ENCODE results near the gene DAAM1. TPM values are rescaled to one million over a fixed set of nuclear protein-coding genes. Genes with fewer than 3 reads are reported as not detected.
A peak's percentile ranks its signal among the peaks of the same experiment; 100 is the strongest.

The DAAM1 gene
- total RNA-seq (ENCODE audit: unreplicated experiment) = 146 TPM
- long read RNA-seq, partial matches to known transcripts = 11 of 14 reads
- long read RNA-seq, other reads (novel, unspliced or antisense) = 3 of 14 reads

DNA sequence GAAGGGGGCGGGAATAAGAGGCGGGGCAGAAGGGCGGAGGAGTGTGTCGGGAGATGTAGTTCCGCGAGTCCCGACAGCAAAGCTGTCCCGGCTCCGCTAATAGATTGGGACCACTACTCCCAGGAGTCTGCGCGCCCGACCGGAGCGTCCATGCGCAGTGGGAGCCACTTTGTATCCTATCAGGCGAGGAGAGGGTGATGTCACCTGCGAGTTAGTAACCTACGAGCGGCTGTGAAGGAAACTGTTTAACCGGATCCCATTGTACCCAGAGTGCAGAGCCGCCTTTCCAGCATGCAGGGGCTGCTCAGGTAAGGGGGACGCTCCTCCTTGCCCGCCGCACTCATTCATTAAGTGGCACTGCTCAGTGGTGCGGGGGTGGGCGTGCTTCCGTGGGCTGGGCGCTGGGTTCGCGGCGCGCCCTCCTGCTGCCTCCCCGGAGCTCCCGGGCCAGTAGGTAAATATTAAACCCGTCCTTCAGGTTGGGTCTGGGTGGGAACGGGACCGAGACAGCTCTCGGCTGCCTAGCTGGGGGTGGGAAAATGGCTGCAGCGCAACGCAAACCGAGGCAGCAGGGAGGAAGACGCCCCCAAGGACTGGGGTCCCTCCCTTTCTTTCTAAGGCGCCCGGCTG, at the start of gene DAAM1:
DAAM1 (plus strand) TSS at position 207 of the 630 bp plus-strand sequence. CDS start 74,811 bp downstream, outside the sequence.
- TF ChIP-seq, protein P1, sequence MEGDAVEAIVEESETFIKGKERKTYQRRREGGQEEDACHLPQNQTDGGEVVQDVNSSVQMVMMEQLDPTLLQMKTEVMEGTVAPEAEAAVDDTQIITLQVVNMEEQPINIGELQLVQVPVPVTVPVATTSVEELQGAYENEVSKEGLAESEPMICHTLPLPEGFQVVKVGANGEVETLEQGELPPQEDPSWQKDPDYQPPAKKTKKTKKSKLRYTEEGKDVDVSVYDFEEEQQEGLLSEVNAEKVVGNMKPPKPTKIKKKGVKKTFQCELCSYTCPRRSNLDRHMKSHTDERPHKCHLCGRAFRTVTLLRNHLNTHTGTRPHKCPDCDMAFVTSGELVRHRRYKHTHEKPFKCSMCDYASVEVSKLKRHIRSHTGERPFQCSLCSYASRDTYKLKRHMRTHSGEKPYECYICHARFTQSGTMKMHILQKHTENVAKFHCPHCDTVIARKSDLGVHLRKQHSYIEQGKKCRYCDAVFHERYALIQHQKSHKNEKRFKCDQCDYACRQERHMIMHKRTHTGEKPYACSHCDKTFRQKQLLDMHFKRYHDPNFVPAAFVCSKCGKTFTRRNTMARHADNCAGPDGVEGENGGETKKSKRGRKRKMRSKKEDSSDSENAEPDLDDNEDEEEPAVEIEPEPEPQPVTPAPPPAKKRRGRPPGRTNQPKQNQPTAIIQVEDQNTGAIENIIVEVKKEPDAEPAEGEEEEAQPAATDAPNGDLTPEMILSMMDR (IDR thresholded peaks at IDR 0.05; ENCODE audit: partially characterized antibody, unreplicated experiment) = no peak
- peaks cover 16% of the 10 kb centered on the region for H3K4me1 Mint-ChIP-seq (ENCODE audit: low read depth, unreplicated experiment)
- peak; percentile 96 for DNase-seq
- peaks cover 18% of the 10 kb centered on the region for H3K27me3 Mint-ChIP-seq (ENCODE audit: unreplicated experiment)
- peak within 1 kb of the TSS; percentile 99 for H3K4me3 Mint-ChIP-seq (ENCODE audit: unreplicated experiment)
- H3K9me3 Mint-ChIP-seq (ENCODE audit: unreplicated experiment) = peaks cover 19% of the 10 kb centered on the region
- H3K27ac Mint-ChIP-seq (ENCODE audit: unreplicated experiment) = peak within 1 kb of the TSS; percentile 99
- no peaks in the 10 kb centered on the region for H3K36me3 Mint-ChIP-seq (ENCODE audit: unreplicated experiment)

DNA sequence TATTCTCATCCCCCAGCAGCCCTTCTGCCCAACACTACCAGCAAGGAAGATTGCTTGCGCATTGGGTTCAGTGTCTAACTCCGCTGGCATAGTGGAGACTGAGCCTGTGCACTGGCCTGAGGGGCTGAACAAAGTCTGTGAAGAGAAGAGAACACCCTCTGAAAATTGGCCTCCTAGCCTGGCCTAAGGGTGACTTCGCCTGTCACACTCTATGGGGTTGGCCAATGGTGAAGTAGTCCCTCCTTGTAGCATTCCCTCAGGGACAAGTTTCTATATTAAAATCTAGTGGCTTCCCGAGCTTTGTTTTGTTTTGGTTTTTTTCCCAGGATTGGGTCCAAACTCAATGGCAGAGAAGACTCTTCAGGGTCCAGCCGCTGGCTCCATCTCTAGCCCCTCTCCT, 49.1 kb upstream of the DAAM1 start:
- Mint-ChIP-seq H3K9me3 (ENCODE audit: unreplicated experiment) (peaks cover 2% of the 10 kb centered on the region), H3K4me1 (ENCODE audit: low read depth, unreplicated experiment) (peaks cover 6% of the 10 kb centered on the region), H3K36me3 (ENCODE audit: unreplicated experiment) (no peaks in the 10 kb centered on the region), H3K4me3 (ENCODE audit: unreplicated experiment) (no peak overlapping the region), H3K27me3 (ENCODE audit: unreplicated experiment) (no peaks in the 10 kb centered on the region), H3K27ac (ENCODE audit: unreplicated experiment) (no peak overlapping the region)
- DNase-seq = no peak
- TF ChIP-seq, protein P1 (IDR thresholded peaks at IDR 0.05; ENCODE audit: partially characterized antibody, unreplicated experiment) = no peak

GRCh38 chr14:59140106-59140843, 48.2 kb upstream of the DAAM1 start:
- TF ChIP-seq, protein P1 (IDR thresholded peaks at IDR 0.05; ENCODE audit: partially characterized antibody, unreplicated experiment) = no peak
- DNase-seq = no peak
- Mint-ChIP-seq H3K4me3 (ENCODE audit: unreplicated experiment) (no peak overlapping the region), H3K4me1 (ENCODE audit: low read depth, unreplicated experiment) (peaks cover 6% of the 10 kb centered on the region), H3K27ac (ENCODE audit: unreplicated experiment) (peak overlapping the region; percentile 9), H3K9me3 (ENCODE audit: unreplicated experiment) (peaks cover 2% of the 10 kb centered on the region), H3K27me3 (ENCODE audit: unreplicated experiment) (peaks cover 2% of the 10 kb centered on the region), H3K36me3 (ENCODE audit: unreplicated experiment) (no peaks in the 10 kb centered on the region)

GRCh38 chr14:59146484-59146883, 42.0 kb upstream of the DAAM1 start:
- H3K36me3 Mint-ChIP-seq (ENCODE audit: unreplicated experiment) = peaks cover 5% of the 10 kb centered on the region
- TF ChIP-seq, protein P1 (IDR thresholded peaks at IDR 0.05; ENCODE audit: partially characterized antibody, unreplicated experiment) = no peak
- no peak overlapping the region for H3K27ac Mint-ChIP-seq (ENCODE audit: unreplicated experiment)
- H3K27me3 Mint-ChIP-seq (ENCODE audit: unreplicated experiment) = peaks cover 2% of the 10 kb centered on the region
- H3K4me3 Mint-ChIP-seq (ENCODE audit: unreplicated experiment) = no peak overlapping the region
- no peak for DNase-seq
- H3K9me3 Mint-ChIP-seq (ENCODE audit: unreplicated experiment) = no peaks in the 10 kb centered on the region
- H3K4me1 Mint-ChIP-seq (ENCODE audit: low read depth, unreplicated experiment) = peaks cover 4% of the 10 kb centered on the region

GRCh38 chr14:59147007-59147406, 41.5 kb upstream of the DAAM1 start:
- peaks cover 4% of the 10 kb centered on the region for H3K4me1 Mint-ChIP-seq (ENCODE audit: low read depth, unreplicated experiment)
- no peak overlapping the region for H3K4me3 Mint-ChIP-seq (ENCODE audit: unreplicated experiment)
- H3K27me3 Mint-ChIP-seq (ENCODE audit: unreplicated experiment) = peaks cover 2% of the 10 kb centered on the region
- no peaks in the 10 kb centered on the region for H3K9me3 Mint-ChIP-seq (ENCODE audit: unreplicated experiment)
- H3K36me3 Mint-ChIP-seq (ENCODE audit: unreplicated experiment) = peaks cover 5% of the 10 kb centered on the region
- H3K27ac Mint-ChIP-seq (ENCODE audit: unreplicated experiment) = peak overlapping the region; percentile 29
- TF ChIP-seq, protein P1 (IDR thresholded peaks at IDR 0.05; ENCODE audit: partially characterized antibody, unreplicated experiment) = no peak
- DNase-seq = no peak

Data from glutamatergic neuron (in vitro differentiated cells).